ENCODE measurements around the gene CITED1.
"Not testable (repeated sequence)": the region's sequence is repeated elsewhere in the genome, so short reads cannot be mapped to it uniquely, and the experiment has no call there.

The CITED1 gene

DNA sequence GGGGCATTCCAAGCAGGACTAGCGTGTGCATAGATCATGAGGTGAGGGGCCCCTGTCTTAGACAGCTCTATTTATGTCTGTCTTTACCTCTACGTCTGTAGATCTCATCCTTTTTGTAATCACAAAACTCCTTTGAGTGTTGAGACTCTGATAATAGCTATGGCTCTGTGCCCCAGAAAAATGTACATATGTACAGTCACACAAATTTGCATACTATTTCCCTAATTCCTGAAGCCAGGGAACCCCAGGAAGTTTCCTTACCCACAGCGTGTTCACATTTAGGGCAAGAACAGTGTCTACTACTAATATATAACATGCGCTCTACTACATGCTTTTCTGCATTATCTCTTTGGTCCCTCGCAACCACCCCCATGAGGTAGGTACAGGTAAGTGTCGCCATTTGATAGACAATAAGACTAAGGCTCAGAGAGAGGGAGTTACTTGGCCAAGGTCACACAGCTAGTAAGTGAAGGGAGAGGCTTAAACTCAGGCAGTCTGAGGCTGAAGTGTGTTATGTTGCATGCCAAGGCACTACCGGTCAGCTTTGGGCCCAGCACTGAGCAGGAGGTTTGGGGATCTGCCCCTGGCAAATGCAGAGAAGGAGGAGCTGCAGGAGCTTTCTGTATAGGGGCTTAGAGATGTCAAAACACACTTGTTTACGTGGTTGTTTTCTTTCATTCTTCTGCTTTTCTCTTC, 21.0 kb upstream of the CITED1 start:
- no peak for FAIRE-seq

DNA sequence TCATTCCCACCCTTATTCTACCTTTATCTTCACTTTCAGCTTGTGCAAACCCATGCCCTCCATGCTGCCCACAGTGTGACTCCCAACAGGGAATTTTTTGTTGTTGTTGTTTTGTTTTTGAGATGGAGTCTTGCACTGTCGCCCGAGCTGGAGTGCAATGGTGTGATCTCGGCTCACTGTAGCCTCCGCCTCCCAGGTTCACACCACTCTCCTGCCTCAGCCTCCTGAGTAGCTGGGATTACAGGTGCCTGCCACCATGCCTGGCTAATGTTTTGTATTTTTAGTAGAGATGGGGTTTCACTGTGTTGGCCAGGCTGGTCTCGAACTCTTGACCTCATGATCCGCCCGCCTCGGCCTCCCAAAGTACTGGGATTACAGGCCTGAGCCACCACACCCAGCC, 13.9 kb upstream of the CITED1 start:
- not testable (repeated sequence) for DNase-seq (ENCODE audit: insufficient read length); FAIRE-seq

More for the DNA sequence above, 21.0 kb upstream of the CITED1 start:
- TF ChIP-seq TAF1 (IDR thresholded peaks at IDR 0.05; ENCODE audit: borderline replicate concordance, low read depth, low read length): no peak
- TF ChIP-seq POLR2A (IDR thresholded peaks at IDR 0.05; ENCODE audit: low read depth, low read length): no peak
- TF ChIP-seq POLR2AphosphoS5 (IDR thresholded peaks at IDR 0.05; ENCODE audit: low read depth, low read length): no peak
- DNase-seq (ENCODE audit: insufficient read length): no peak

DNA sequence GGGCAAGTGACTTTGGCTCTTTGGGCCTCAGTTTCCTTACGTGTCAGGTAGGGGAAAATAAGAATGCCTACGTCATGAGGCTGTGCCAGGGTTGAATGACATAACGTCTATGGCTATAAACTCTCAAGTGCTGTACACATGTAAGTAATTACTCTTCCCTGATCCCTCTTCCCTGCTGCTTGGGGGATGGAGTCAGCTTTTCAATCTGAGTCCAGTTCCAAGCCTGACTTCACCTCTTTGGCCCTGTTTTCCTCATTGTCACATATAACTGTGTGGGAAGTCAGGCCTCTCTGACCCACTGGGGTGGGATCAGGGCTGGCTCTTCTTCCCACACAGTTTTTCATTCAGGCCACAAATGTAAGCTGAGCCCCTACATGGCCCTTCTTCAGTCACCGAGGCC, 11.4 kb upstream of the CITED1 start:
- FAIRE-seq (no peak), DNase-seq (ENCODE audit: insufficient read length) (no peak)
- TF ChIP-seq TAF1 (IDR thresholded peaks at IDR 0.05; ENCODE audit: borderline replicate concordance, low read depth, low read length): no peak
- no peak for TF ChIP-seq POLR2A (IDR thresholded peaks at IDR 0.05; ENCODE audit: low read depth, low read length)
- no peak for TF ChIP-seq POLR2AphosphoS5 (IDR thresholded peaks at IDR 0.05; ENCODE audit: low read depth, low read length)

DNA sequence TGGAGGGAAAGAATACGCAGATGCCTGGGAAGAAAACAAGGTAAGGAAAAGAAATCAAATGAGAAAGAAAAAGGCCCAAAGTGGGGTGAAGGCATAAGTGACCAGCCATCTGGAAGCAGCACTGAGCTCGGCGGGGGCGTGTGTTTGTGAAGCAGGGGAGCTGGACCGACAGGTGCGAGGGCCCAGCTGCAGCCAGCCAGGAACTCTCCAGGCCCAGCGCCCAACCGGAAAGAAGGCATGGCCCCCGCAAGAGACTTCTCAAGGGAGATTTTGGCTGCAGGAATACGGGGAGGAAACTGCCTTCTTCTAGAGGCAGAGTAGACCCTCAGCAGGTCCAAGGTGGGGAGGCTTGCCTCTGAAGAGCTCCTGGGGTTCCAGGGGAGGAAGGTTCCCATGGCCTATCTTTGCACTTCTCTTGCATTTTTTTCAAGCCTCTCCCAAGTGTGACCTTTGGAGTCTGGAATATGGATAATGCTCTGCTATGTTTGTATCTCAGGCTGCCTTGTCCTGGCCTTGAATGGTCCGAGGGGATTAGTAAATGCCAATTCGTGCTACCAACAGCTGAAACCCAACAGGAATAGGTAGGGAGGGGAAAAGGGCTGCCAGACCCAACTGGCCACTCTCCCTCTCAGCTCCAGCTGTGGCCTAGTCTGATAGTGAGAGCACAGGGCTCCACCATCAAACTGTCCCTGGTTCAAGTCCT, 10.8 kb upstream of the CITED1 start:
- FAIRE-seq: no peak
- DNase-seq (ENCODE audit: insufficient read length): no peak
- no peak for TF ChIP-seq POLR2A (IDR thresholded peaks at IDR 0.05; ENCODE audit: low read depth, low read length)
- no peak for TF ChIP-seq TAF1 (IDR thresholded peaks at IDR 0.05; ENCODE audit: borderline replicate concordance, low read depth, low read length)
- no peak for TF ChIP-seq POLR2AphosphoS5 (IDR thresholded peaks at IDR 0.05; ENCODE audit: low read depth, low read length)

DNA sequence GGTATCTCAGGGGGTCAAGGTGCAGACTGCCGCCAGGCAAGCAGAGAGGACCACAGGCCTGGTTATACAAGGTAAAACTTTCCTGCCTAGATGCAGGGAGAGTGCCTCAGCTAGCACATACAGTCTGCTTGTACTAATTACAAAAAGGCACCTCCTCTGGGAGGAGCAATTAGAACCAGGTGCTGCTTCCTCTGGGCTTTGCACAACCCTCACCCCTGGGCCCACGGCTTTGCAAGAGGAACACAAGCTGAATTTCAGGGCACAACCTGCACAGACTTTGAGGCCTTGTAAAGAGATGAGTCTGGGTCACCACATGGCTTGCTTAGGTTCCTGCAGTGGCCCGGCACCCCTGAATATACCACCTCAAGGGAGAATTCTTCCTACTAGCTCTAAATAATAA, 9.2 kb upstream of the CITED1 start:
- DNase-seq (ENCODE audit: insufficient read length) (no peak), FAIRE-seq (peak; percentile 66)
- TF ChIP-seq TAF1 (IDR thresholded peaks at IDR 0.05; ENCODE audit: borderline replicate concordance, low read depth, low read length) (no peak), POLR2AphosphoS5 (IDR thresholded peaks at IDR 0.05; ENCODE audit: low read depth, low read length) (no peak), POLR2A (IDR thresholded peaks at IDR 0.05; ENCODE audit: low read depth, low read length) (no peak)

DNA sequence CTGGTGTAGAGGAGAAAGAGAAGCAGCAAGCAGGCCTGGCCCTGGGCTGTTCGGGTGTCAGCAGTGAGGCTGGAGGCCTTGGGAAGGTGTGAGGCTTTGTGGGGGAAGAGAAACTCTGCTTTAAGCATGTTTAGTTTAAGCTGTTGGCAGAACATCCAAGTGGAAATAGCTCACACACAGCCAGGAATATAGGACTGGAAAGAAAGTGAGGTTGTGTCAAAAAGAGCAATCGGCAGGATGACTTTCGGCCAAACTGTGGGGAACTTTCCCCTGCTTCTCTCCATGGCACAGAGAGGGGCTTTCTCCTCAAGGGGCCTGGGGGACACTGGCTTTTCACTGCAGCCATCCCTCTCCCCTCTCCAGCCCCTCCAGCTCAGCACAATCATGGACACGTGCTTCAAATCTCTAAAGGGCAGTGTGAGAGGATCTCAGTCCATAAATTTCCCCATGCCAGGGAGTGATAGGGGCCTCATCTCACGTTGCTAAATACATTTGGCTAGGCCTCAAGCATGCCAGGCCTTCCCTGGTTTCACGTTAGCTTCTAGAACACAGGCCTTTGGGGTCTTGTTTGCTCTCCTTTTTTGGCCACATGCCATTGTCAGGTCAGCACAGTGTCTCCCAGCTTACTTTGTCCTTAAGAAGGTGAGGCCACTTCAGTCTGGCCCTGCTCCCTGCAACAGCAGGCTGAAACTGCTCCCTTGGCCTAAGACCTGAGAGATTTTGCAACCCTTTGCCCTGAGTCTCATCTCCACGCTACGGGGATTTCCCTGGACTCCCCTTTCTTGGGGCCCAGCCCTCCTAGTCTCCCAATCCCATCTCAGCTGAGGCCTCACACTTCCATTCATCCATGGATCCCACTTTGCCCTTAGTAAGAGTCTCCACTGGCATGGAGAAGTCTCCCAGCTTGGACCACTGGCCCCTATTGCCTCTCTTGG, 8.3 kb upstream of the CITED1 start:
- TF ChIP-seq POLR2A (IDR thresholded peaks at IDR 0.05; ENCODE audit: low read depth, low read length) (no peak), TAF1 (IDR thresholded peaks at IDR 0.05; ENCODE audit: borderline replicate concordance, low read depth, low read length) (no peak), POLR2AphosphoS5 (IDR thresholded peaks at IDR 0.05; ENCODE audit: low read depth, low read length) (no peak)
- FAIRE-seq (no peak), DNase-seq (ENCODE audit: insufficient read length) (no peak)

DNA sequence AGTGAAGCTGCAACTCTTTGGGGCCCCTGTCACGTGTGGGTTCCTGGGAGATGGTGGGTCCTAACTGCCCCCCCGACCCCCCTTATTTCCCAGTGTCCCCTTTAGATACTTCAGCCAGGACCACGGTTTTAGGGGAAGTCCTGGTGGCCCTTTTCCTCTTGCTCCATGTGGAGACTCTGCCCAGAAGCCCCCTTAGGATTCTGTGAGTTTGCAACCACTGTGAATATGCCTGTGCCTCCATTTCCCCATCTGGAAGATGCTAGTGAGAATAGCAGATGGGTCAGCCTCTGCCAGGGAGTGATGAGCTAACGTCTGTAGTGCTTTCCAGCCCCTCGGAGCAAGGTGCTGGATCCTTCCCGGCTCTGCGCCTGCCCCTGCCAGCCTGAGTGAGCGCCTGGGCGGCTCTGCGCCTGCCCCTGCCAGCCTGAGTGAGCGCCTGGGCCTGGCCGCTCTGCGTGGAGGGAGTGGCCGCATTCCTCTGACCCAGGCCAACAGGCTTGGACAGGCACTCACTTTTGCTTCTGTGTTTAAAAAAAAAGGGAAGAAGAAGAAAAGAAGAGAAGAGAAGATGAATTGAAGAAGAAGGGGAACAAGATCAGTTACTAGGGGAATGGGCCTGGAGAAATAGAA, 6.7 kb upstream of the CITED1 start:
- TF ChIP-seq TAF1 (IDR thresholded peaks at IDR 0.05; ENCODE audit: borderline replicate concordance, low read depth, low read length): no peak
- no peak for TF ChIP-seq POLR2A (IDR thresholded peaks at IDR 0.05; ENCODE audit: low read depth, low read length)
- TF ChIP-seq POLR2AphosphoS5 (IDR thresholded peaks at IDR 0.05; ENCODE audit: low read depth, low read length): no peak
- FAIRE-seq: no peak

DNA sequence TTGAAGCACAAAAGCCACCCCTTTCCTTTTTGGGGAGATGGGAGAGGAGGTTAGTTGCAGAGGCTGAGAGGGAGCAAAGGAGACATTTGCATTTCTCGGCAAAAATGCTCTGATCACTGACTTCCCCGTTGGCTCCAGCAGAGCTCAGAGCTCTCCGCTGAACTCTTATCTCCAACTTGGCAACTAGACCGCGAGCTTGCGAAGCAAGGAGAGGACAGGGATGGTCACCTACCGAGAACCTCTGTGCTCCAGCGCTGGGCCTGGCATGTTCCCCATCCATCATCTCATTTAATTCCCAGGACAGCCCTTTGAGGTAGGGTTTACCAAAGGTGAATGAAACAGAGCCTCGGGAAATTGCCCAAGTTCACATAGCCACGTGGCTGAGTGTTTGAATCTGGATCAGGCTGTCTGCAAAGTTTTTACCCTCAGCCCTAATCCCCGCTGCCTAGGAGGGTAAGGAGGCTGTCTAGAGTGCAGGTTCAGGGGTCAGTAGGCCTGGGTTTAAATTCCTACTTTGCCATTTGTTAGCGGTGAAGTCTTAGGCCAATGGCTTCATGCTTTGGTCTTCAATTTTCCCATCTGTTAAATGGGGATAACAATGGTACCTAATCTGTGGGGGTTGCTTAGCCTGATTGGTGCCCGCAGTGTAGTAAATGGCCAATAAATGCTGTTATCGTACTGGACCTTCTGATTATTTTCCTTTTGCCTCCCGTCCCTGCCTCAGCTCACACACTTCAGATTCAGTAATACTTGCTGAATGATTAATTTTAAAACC, 3.8 kb upstream of the CITED1 start:
- no peak for FAIRE-seq
- no peak for TF ChIP-seq TAF1 (IDR thresholded peaks at IDR 0.05; ENCODE audit: borderline replicate concordance, low read depth, low read length)
- TF ChIP-seq POLR2AphosphoS5 (IDR thresholded peaks at IDR 0.05; ENCODE audit: low read depth, low read length): no peak
- no peak for TF ChIP-seq POLR2A (IDR thresholded peaks at IDR 0.05; ENCODE audit: low read depth, low read length)
- no peak for DNase-seq (ENCODE audit: insufficient read length)

More for the DNA sequence above, 6.7 kb upstream of the CITED1 start:
- no peak for DNase-seq (ENCODE audit: insufficient read length)

DNA sequence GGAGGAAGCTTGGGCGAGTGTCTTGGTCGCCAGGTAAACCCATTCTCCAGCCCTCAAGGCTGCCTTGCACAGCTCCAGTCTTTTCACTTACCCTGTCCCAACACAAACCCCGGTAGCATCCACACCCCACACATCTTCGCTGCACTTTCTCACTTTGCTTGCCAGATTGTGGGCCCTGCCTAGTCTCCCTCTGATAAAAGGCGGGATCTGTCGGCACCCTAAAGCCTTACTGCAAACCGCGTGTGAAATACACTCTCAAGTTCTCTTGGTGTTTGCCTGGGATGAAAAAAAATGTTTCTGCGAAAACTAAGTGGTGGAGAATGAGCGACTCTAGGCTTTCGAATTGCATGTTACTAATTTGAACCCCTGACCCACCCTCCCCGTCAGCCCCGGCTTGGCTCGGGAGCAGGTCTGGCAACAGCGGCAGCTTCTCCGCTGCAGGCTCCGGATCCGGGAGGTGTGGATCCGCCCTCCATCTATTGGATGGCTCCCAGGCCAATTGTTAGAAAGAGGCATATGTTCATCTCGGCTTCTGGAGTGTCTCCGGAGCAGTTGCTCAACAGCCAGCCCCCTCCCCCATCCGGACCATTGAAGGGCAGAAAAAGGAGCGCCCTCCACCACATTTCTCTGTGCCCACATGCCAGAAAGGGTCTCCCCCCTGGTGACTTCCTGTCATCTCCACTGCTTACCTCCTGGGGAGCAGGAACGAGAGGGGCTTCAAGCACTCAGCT, 3.0 kb upstream of the CITED1 start:
- FAIRE-seq: no peak
- no peak for DNase-seq (ENCODE audit: insufficient read length)

DNA sequence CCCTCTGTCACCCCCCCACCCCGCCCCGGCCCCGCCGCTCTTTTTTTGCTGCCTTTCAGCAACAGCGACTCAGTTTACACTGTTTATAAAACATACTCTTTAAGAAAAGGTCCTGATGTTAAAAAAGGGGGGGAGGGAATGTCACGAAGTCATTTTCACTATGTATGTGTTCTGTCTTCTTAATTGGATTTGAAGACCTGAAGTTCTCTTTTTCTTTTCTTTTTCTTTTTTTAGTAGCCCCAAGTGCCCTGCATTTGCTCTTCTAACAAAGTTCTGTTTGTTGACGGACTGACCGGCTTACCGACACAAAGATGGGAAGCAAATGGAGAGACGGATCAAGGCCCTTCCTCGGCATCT, 2.5 kb upstream of the CITED1 start:
- FAIRE-seq: no peak
- TF ChIP-seq POLR2AphosphoS5 (IDR thresholded peaks at IDR 0.05; ENCODE audit: low read depth, low read length) (no peak), POLR2A (IDR thresholded peaks at IDR 0.05; ENCODE audit: low read depth, low read length) (no peak), TAF1 (IDR thresholded peaks at IDR 0.05; ENCODE audit: borderline replicate concordance, low read depth, low read length) (no peak)
- no peak for DNase-seq (ENCODE audit: insufficient read length)

More for the DNA sequence above, 3.0 kb upstream of the CITED1 start:
- no peak for TF ChIP-seq POLR2A (IDR thresholded peaks at IDR 0.05; ENCODE audit: low read depth, low read length)
- no peak for TF ChIP-seq TAF1 (IDR thresholded peaks at IDR 0.05; ENCODE audit: borderline replicate concordance, low read depth, low read length)
- no peak for TF ChIP-seq POLR2AphosphoS5 (IDR thresholded peaks at IDR 0.05; ENCODE audit: low read depth, low read length)

Measured in GM12892 (cell line).